Measurements from ENCODE around the gene SUSD5.

DNA sequence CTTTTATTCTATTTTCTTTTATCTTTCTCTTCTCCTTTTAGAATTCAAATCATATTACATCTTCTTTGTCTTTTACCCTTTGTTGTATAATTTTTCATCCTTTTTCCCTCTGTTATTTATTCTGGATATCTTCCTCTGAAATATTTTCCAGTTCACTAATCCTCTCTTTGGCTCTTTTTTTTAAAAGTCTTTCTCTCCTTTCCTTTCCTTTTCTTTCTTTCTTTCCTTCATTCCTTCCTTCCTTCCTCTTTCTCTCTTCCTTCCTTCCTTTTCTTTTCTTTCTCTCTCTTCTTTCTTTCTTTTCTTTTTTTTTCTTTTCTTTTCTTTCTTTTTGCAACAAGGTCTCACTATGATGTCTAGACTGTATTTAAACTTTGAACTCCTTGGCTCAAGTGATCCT lies 9.3 kb downstream of the SUSD5 start:
- no peak for TF ChIP-seq POLR2A (IDR thresholded peaks at IDR 0.05)
- TF ChIP-seq, protein P1, sequence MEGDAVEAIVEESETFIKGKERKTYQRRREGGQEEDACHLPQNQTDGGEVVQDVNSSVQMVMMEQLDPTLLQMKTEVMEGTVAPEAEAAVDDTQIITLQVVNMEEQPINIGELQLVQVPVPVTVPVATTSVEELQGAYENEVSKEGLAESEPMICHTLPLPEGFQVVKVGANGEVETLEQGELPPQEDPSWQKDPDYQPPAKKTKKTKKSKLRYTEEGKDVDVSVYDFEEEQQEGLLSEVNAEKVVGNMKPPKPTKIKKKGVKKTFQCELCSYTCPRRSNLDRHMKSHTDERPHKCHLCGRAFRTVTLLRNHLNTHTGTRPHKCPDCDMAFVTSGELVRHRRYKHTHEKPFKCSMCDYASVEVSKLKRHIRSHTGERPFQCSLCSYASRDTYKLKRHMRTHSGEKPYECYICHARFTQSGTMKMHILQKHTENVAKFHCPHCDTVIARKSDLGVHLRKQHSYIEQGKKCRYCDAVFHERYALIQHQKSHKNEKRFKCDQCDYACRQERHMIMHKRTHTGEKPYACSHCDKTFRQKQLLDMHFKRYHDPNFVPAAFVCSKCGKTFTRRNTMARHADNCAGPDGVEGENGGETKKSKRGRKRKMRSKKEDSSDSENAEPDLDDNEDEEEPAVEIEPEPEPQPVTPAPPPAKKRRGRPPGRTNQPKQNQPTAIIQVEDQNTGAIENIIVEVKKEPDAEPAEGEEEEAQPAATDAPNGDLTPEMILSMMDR (IDR thresholded peaks at IDR 0.05): no peak
